HAP-1 (cell line): ENCODE results near the gene PLCD3.

Source experiments
- DNase-seq, 2 experiments: peaks; one replicate each; pipeline ENCODE4 v3.0.0-alpha.2; 2016 to 2020; ENCODE audit warnings: low spot score in 2 of 2
- H3K27me3 ChIP-seq: fragments of 250-450 bp; sonication (Bioruptor Pico); 2 replicates; pipeline ENCODE4 v1.5.1; 2020; ENCODE audit warnings: low read depth, mild to moderate bottlenecking, moderate library complexity
- H3K36me3 ChIP-seq: fragments of 250-450 bp; sonication (Bioruptor Pico); replicated peaks from 2 replicates; pipeline ENCODE4 v1.5.1; 2020; ENCODE audit warnings: mild to moderate bottlenecking
- H3K4me1 ChIP-seq: fragments of 250-450 bp; sonication (Bioruptor Pico); 2 replicates; pipeline ENCODE4 v1.5.1; 2020; ENCODE audit warnings: mild to moderate bottlenecking
- H3K4me3 ChIP-seq: fragments of 250-450 bp; sonication (Bioruptor Pico); 2 replicates; pipeline ENCODE4 v1.5.1; 2020; ENCODE audit warnings: mild to moderate bottlenecking, moderate library complexity
- H3K9me3 ChIP-seq: fragments of 250-450 bp; sonication (Bioruptor Pico); 2 replicates; pipeline ENCODE4 v1.5.1; 2020; ENCODE audit warnings: mild to moderate bottlenecking, moderate library complexity
- in situ Hi-C: fragments of 300-500 bp; cut with MboI; formaldehyde crosslinking; loops from 3 replicates; pipeline ENCODE4 v1.14.3; 2020; ENCODE audit warnings: low sequenced_read_pairs, inconsistent platforms, mixed read lengths

PLCD3 gene

GRCh38 chr17:45132320-45132571, at the start of gene PLCD3:
PLCD3 (minus strand) TSS chr17:45132515; CDS start chr17:45132410, 105 bp downstream.
- in situ Hi-C loops, result no loop called here
- no peaks in the 10 kb centered on the region for H3K36me3 ChIP-seq
- DNase-seq, result no peak
- peaks cover 22% of the 10 kb centered on the region for H3K4me1 ChIP-seq
- H3K9me3 ChIP-seq, result no peaks in the 10 kb centered on the region
- peak within 1 kb of the TSS; percentile 88 for H3K4me3 ChIP-seq
- no peaks in the 10 kb centered on the region for H3K27me3 ChIP-seq

GRCh38 chr17:45177563-45177962, 45.2 kb upstream of the PLCD3 start:
- no peaks in the 10 kb centered on the region for H3K9me3 ChIP-seq
- H3K4me1 ChIP-seq, result peaks cover 2% of the 10 kb centered on the region; the same call in 1 of the 2 replicates
- H3K36me3 ChIP-seq, result no peaks in the 10 kb centered on the region
- no peak overlapping the region for H3K4me3 ChIP-seq
- in situ Hi-C loops, result no loop called here
- no peak for DNase-seq
- H3K27me3 ChIP-seq, result no peaks in the 10 kb centered on the region

GRCh38 chr17:45175759-45176115, 43.4 kb upstream of the PLCD3 start:
- no peaks in the 10 kb centered on the region for H3K27me3 ChIP-seq
- no peaks in the 10 kb centered on the region for H3K36me3 ChIP-seq
- no peaks in the 10 kb centered on the region for H3K9me3 ChIP-seq
- H3K4me1 ChIP-seq, result peaks cover 15% of the 10 kb centered on the region
- in situ Hi-C loops, result no loop called here
- no peak for DNase-seq
- no peak overlapping the region for H3K4me3 ChIP-seq

- DNase-seq, result peak in 1 of 2 experiments; percentile 36
- in situ Hi-C loops, result no loop called here
- Histone ChIP-seq H3K36me3 (no peaks in the 10 kb centered on the region), H3K4me3 (no peak overlapping the region), H3K4me1 (peaks cover 15% of the 10 kb centered on the region), H3K9me3 (no peaks in the 10 kb centered on the region), H3K27me3 (no peaks in the 10 kb centered on the region)
These were observed 40.4 kb upstream of the PLCD3 start for GRCh38 chr17:45172541-45173286.

DNA sequence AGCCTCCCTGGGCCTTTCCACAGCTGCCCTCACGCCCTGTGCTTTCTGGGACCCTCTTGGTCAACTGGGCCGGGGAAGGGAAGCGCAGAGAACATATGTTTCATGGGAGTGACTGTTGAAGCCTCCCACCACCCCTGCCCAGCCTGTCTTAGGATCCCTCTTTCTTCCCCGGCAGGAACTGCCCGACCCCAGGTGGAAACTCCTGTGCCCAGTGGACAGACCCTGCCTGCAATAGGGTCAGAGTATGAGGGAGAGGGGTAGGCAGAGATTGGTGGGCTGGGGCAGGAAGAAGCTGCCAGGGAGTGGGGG, 39.9 kb upstream of the PLCD3 start:
- in situ Hi-C loops, result no loop called here
- peaks cover 15% of the 10 kb centered on the region for H3K4me1 ChIP-seq
- no peaks in the 10 kb centered on the region for H3K27me3 ChIP-seq
- H3K36me3 ChIP-seq, result no peaks in the 10 kb centered on the region
- no peak overlapping the region for H3K4me3 ChIP-seq
- no peak for DNase-seq
- no peaks in the 10 kb centered on the region for H3K9me3 ChIP-seq

DNA sequence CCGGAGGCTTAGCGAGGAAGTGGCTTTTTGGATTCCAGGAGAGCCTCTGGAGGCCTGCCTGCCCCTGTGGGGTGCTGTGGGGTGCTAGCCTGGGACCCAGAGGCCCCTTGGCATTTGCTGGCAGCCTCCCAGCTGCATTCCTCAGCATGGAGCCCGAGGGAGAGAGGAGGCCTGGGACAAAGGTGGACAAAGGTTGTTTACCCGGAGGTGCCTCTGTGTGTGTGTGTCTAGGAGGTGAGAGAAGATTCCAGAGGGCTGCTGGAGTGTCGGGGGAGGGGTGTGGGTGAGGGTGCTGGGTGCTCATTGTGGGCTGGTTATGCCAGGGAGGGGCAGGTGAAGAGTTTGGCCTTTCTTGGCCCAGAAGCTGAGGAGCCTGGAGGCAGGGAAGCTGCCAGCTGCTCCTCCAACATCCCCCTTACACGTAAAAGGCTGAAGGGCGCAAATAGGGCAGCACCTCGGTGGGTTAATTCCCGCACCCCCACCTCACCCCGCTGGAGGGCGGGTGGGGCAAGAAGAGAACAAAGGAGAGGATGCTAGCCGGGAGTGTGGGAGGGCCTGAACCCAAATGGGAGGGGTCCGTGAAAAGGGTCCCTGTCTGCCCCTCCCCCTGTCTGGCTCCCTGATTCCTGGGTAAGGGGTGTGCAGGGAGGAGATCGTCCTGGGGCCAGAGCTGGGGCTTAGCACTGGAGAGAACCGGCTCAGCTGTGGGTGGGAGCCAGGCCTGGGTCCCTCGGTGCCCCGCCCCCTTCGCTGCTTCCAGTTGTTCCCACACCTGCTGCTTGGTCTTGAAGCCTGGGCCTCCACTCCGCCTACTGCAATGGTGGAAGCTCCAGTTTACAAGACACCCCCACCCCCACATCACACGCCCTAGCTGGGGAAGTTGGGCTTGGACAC, 39.3 kb upstream of the PLCD3 start:
- peak in 1 of 2 experiments; percentile 55 for DNase-seq
- Histone ChIP-seq H3K9me3 (no peaks in the 10 kb centered on the region), H3K27me3 (no peaks in the 10 kb centered on the region), H3K4me1 (peaks cover 15% of the 10 kb centered on the region), H3K4me3 (no peak overlapping the region), H3K36me3 (no peaks in the 10 kb centered on the region)
- in situ Hi-C loops, result no loop called here

DNA sequence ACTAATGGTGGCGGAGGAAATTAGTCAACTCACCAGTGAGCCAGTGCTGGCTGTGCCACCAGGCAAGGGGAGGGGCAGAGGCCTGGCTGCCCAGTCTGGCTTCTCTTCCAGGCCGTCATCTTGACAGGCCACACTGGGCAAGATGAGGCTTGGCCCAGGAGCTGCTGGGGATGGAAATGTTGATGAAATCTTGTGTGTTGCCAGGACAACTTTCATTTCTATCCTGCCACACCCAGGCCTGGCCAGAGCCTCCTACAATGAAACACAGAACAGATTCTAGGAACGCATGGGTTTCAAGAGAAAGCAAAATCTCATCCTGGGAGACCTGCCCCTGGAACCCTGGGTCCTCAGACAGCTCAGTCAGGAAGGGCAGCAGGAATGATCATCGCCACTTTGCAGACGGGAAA, 38.6 kb upstream of the PLCD3 start:
- H3K36me3 ChIP-seq, result no peaks in the 10 kb centered on the region
- H3K9me3 ChIP-seq, result no peaks in the 10 kb centered on the region
- DNase-seq, result no peak
- no peak overlapping the region for H3K4me3 ChIP-seq
- in situ Hi-C loops, result no loop called here
- peaks cover 15% of the 10 kb centered on the region for H3K4me1 ChIP-seq
- H3K27me3 ChIP-seq, result no peaks in the 10 kb centered on the region

GRCh38 chr17:45170280-45170930, 38.1 kb upstream of the PLCD3 start:
- in situ Hi-C loops, result no loop called here
- H3K9me3 ChIP-seq, result no peaks in the 10 kb centered on the region
- H3K4me3 ChIP-seq, result no peak overlapping the region
- DNase-seq, result no peak
- H3K27me3 ChIP-seq, result no peaks in the 10 kb centered on the region
- H3K36me3 ChIP-seq, result no peaks in the 10 kb centered on the region
- H3K4me1 ChIP-seq, result peaks cover 15% of the 10 kb centered on the region

DNA sequence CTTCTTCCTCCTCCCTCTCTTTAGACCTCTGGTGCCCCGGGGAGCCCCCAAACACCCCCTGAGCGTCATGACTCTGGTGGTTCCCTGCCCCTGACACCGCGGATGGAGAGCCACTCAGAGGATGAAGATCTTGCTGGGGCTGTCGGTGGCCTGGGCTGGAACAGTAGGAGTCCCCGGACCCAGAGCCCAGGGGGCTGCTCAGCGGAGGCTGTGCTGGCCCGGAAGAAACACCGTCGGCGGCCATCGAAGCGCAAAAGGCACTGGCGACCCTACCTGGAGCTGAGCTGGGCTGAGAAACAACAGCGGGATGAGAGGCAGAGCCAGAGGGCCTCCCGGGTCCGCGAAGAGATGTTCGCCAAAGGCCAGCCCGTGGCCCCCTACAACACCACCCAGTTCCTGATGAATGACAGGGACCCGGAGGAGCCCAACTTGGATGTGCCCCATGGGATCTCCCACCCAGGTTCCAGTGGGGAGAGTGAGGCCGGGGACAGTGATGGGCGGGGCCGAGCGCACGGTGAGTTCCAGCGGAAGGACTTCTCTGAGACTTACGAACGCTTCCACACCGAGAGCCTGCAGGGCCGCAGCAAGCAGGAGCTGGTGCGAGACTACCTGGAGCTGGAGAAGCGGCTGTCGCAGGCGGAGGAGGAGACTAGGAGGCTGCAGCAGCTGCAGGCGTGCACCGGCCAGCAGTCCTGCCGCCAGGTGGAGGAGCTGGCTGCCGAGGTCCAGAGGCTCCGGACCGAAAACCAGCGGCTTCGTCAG, 36.9 kb upstream of the PLCD3 start:
- DNase-seq, result no peak
- Histone ChIP-seq H3K9me3 (no peaks in the 10 kb centered on the region), H3K36me3 (no peaks in the 10 kb centered on the region), H3K27me3 (no peaks in the 10 kb centered on the region), H3K4me1 (peaks cover 15% of the 10 kb centered on the region), H3K4me3 (no peak overlapping the region)
- in situ Hi-C loops, result no loop called here

- H3K27me3 ChIP-seq, result no peaks in the 10 kb centered on the region
- H3K9me3 ChIP-seq, result no peaks in the 10 kb centered on the region
- H3K4me1 ChIP-seq, result peaks cover 10% of the 10 kb centered on the region
- in situ Hi-C loops, result no loop called here
- no peak overlapping the region for H3K4me3 ChIP-seq
- no peak for DNase-seq
- H3K36me3 ChIP-seq, result peaks cover 6% of the 10 kb centered on the region; the same call in 1 of the 2 replicates
These were observed 32.5 kb upstream of the PLCD3 start for GRCh38 chr17:45164734-45165269.

- H3K4me3 ChIP-seq, result peak overlapping the region; percentile 99
- in situ Hi-C loops, result no loop called here
- H3K4me1 ChIP-seq, result peaks cover 26% of the 10 kb centered on the region
- H3K36me3 ChIP-seq, result peaks cover 14% of the 10 kb centered on the region
- no peaks in the 10 kb centered on the region for H3K9me3 ChIP-seq
- no peak for DNase-seq
- H3K27me3 ChIP-seq, result no peaks in the 10 kb centered on the region
These were observed 29.8 kb upstream of the PLCD3 start for GRCh38 chr17:45162025-45162687.

- H3K4me3 ChIP-seq, result peak within 1 kb of the TSS; percentile 99
- peak; percentile 98 for DNase-seq
- H3K9me3 ChIP-seq, result no peaks in the 10 kb centered on the region
- H3K27me3 ChIP-seq, result no peaks in the 10 kb centered on the region
- in situ Hi-C loops, result no loop called here
- H3K4me1 ChIP-seq, result peaks cover 26% of the 10 kb centered on the region
- peaks cover 14% of the 10 kb centered on the region for H3K36me3 ChIP-seq
These were observed 29.1 kb upstream of the PLCD3 start, which contains the start of gene HEXIM2 for GRCh38 chr17:45161288-45162024. HEXIM2 (plus strand) TSS chr17:45161875; CDS start chr17:45162794, 919 bp downstream.
